ENCODE data around the gene DNAJC6.

The DNAJC6 gene

DNA sequence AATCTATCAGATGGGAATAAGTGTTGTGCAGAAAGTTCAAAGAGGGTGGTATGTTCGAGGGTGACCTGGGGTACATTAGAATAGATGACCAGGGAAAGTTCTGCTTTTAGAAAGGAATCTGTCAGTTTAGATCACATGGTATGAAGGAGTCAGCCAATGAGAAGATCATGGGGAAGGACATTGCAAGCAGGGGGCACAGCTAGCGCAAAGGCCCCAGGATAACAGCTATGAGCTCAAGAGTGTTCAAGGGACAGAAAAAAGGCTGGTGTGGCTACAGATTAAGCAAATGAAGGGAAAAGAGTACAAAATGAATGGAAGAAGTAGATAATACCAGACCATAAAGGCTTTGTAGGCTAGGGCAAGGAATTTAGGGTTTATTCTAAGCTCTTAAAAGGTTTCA is 119.7 kb downstream of the DNAJC6 start:
- H3K4me3 ChIP-seq (ENCODE audit: low read length, poor library complexity, severe bottlenecking): no peak overlapping the region
- H3K79me2 ChIP-seq (ENCODE audit: insufficient read depth, low read length): peaks cover 18% of the 10 kb centered on the region
- H3K4me2 ChIP-seq (ENCODE audit: low read depth, low read length, poor library complexity, severe bottlenecking): no peak overlapping the region
- peaks cover 39% of the 10 kb centered on the region for H3K4me1 ChIP-seq (ENCODE audit: insufficient read depth, low read length, poor library complexity, severe bottlenecking)
- H3K9me2 ChIP-seq (replicated peaks; ENCODE audit: low read depth, low read length): no peaks in the 10 kb centered on the region
- no peak overlapping the region for H2AFZ ChIP-seq (ENCODE audit: low read length)
- no peaks in the 10 kb centered on the region for H3K9me3 ChIP-seq (ENCODE audit: insufficient read depth, low read depth, low read length)
- peaks cover 3% of the 10 kb centered on the region for H4K20me1 ChIP-seq (ENCODE audit: insufficient read depth, low read length, poor library complexity, severe bottlenecking)
- H3K9ac ChIP-seq (ENCODE audit: low read depth, low read length, poor library complexity, severe bottlenecking): no peak overlapping the region
- TF ChIP-seq EZH2phosphoT487 (IDR thresholded peaks at IDR 0.05; ENCODE audit: borderline replicate concordance): no peak
- TF ChIP-seq CTCF (conservative IDR thresholded peaks at IDR 0.05; ENCODE audit: low read length): no peak
- peaks cover 36% of the 10 kb centered on the region; the same call in 1 of the 2 replicates for H3K36me3 ChIP-seq (ENCODE audit: insufficient read depth, low read length)
- no peaks in the 10 kb centered on the region for H3F3A ChIP-seq (ENCODE audit: low read depth)
- no peaks in the 10 kb centered on the region for H3K27me3 ChIP-seq (ENCODE audit: insufficient read depth, low read length, poor library complexity, severe bottlenecking)

DNA sequence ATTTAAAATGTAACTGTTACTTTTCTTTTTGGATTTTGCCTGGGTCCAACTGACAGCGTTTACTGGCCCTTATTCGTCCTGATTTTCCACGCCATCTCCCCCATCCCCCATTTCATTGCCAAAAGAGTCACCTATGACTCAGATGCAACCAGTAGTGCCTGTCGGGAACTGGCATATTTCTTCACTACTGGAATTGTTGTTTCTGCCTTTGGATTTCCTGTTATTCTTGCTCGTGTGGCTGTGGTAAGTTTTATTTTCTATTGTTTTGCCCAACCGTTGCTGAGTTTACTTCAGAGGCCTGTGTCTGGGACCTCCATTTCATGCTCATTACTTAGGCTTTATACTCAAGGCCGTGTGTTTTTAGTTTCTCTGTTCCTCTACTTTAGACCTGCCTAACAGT is 120.5 kb downstream of the DNAJC6 start:
- H3K9ac ChIP-seq (ENCODE audit: low read depth, low read length, poor library complexity, severe bottlenecking): no peak overlapping the region
- no peaks in the 10 kb centered on the region for H3K9me3 ChIP-seq (ENCODE audit: insufficient read depth, low read depth, low read length)
- no peak overlapping the region for H3K4me2 ChIP-seq (ENCODE audit: low read depth, low read length, poor library complexity, severe bottlenecking)
- no peaks in the 10 kb centered on the region for H3K9me2 ChIP-seq (replicated peaks; ENCODE audit: low read depth, low read length)
- no peak overlapping the region for H3K4me3 ChIP-seq (ENCODE audit: low read length, poor library complexity, severe bottlenecking)
- H2AFZ ChIP-seq (ENCODE audit: low read length): no peak overlapping the region
- H4K20me1 ChIP-seq (ENCODE audit: insufficient read depth, low read length, poor library complexity, severe bottlenecking): peaks cover 3% of the 10 kb centered on the region
- peaks cover 11% of the 10 kb centered on the region; the same call in 1 of the 2 replicates for H3K79me2 ChIP-seq (ENCODE audit: insufficient read depth, low read length)
- TF ChIP-seq EZH2phosphoT487 (IDR thresholded peaks at IDR 0.05; ENCODE audit: borderline replicate concordance) (no peak), CTCF (conservative IDR thresholded peaks at IDR 0.05; ENCODE audit: low read length) (no peak)
- no peaks in the 10 kb centered on the region for H3K27me3 ChIP-seq (ENCODE audit: insufficient read depth, low read length, poor library complexity, severe bottlenecking)
- no peaks in the 10 kb centered on the region for H3F3A ChIP-seq (ENCODE audit: low read depth)
- H3K4me1 ChIP-seq (ENCODE audit: insufficient read depth, low read length, poor library complexity, severe bottlenecking): peaks cover 32% of the 10 kb centered on the region
- peaks cover 39% of the 10 kb centered on the region; the same call in 1 of the 2 replicates for H3K36me3 ChIP-seq (ENCODE audit: insufficient read depth, low read length)

- Histone ChIP-seq H3K79me2 (ENCODE audit: insufficient read depth, low read length) (peaks cover 4% of the 10 kb centered on the region; the same call in 1 of the 2 replicates), H3K9me2 (replicated peaks; ENCODE audit: low read depth, low read length) (no peaks in the 10 kb centered on the region), H3K9me3 (ENCODE audit: insufficient read depth, low read depth, low read length) (no peaks in the 10 kb centered on the region), H3K4me1 (ENCODE audit: insufficient read depth, low read length, poor library complexity, severe bottlenecking) (peaks cover 18% of the 10 kb centered on the region), H2AFZ (ENCODE audit: low read length) (no peak overlapping the region), H3K9ac (ENCODE audit: low read depth, low read length, poor library complexity, severe bottlenecking) (peak overlapping the region; percentile 1), H3K4me3 (ENCODE audit: low read length, poor library complexity, severe bottlenecking) (no peak overlapping the region), H3F3A (ENCODE audit: low read depth) (no peaks in the 10 kb centered on the region), H3K4me2 (ENCODE audit: low read depth, low read length, poor library complexity, severe bottlenecking) (no peak overlapping the region), H3K36me3 (ENCODE audit: insufficient read depth, low read length) (peaks cover 30% of the 10 kb centered on the region; the same call in 1 of the 2 replicates), H3K27me3 (ENCODE audit: insufficient read depth, low read length, poor library complexity, severe bottlenecking) (no peaks in the 10 kb centered on the region), H4K20me1 (ENCODE audit: insufficient read depth, low read length, poor library complexity, severe bottlenecking) (peaks cover 3% of the 10 kb centered on the region)
- TF ChIP-seq EZH2phosphoT487 (IDR thresholded peaks at IDR 0.05; ENCODE audit: borderline replicate concordance) (no peak), CTCF (conservative IDR thresholded peaks at IDR 0.05; ENCODE audit: low read length) (peak; percentile 83)
Observed at GRCh38 chr1:65431111-65431705, 121.9 kb downstream of the DNAJC6 start.
